Activated T-helper 17 cell treated with anti-CD3 and anti-CD28 coated beads, Interleukin-2, amount 50 U/mL, for 72 hours (primary cell): ENCODE results near the gene AVEN. TPM values are rescaled to one million over a fixed set of nuclear protein-coding genes. Genes with fewer than 3 reads are reported as not detected.
"Not testable (repeated sequence)": the region's sequence is repeated elsewhere in the genome, so short reads cannot be mapped to it uniquely, and the experiment has no call there.

ENCODE experiments used
- ATAC-seq: fragments of 150-1000 bp; cut with Tn5 transposase; replicated peaks from 2 replicates; pipeline ENCODE4 v1.10.0; 2021; ENCODE audit warnings: mild to moderate bottlenecking, moderate library complexity
- H3K27ac Mint-ChIP-seq: one replicate; pipeline ENCODE4 v1.8.0; 2022; ENCODE audit warnings: mixed read lengths
- H3K27me3 Mint-ChIP-seq: one replicate; pipeline ENCODE4 v1.8.0; 2022; ENCODE audit warnings: mixed read lengths
- H3K36me3 Mint-ChIP-seq: one replicate; pipeline ENCODE4 v1.8.0; 2022; ENCODE audit warnings: low read depth, mild to moderate bottlenecking, mixed read lengths
- H3K4me1 Mint-ChIP-seq: one replicate; pipeline ENCODE4 v1.8.0; 2022; ENCODE audit warnings: mixed read lengths
- H3K4me3 Mint-ChIP-seq: one replicate; pipeline ENCODE4 v1.8.0; 2022; ENCODE audit warnings: mild to moderate bottlenecking, mixed read lengths
- H3K9me3 Mint-ChIP-seq: one replicate; pipeline ENCODE4 v1.8.0; 2022; ENCODE audit warnings: mixed read lengths
- total RNA-seq, 2 donors: library from RNA; stranded (reverse); gene quantifications; one replicate each; pipeline ENCODE4 v1.2.3, GENCODE V29; 2022

Gene AVEN
- total RNA-seq, 2 donors from 2014 or later = 10.7 to 17.5 TPM

DNA sequence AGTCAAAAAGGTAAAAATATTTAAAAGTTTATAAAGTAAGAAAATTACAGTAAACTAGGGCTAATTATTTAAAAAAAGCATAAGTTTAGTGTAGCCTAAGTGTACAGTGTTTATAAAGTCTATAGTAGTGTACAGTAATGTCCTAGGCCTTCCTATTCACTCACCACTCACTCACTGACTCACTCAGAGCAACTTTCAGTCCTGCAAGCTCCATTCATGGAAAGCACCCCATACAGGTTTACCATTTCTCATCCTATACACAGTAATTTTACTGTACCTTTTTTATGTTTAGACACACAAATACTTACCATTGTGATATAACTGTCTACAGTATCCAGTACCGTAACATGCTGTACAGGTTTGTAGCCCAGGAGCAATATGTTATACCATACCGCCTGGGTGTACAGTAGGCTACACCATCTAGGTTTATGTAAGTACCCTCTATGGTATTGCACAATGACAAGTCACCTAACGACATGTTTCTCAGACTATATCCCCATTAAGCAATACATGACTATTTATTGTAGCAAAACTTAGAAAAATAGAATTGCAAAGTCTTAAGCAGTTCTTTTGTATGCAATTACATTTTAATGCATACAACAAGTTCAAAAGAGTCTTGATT, 19.5 kb downstream of the AVEN start:
- no peak overlapping the region for H3K4me3 Mint-ChIP-seq
- H3K27me3 Mint-ChIP-seq = no peaks in the 10 kb centered on the region
- peak; percentile 68 for ATAC-seq

DNA sequence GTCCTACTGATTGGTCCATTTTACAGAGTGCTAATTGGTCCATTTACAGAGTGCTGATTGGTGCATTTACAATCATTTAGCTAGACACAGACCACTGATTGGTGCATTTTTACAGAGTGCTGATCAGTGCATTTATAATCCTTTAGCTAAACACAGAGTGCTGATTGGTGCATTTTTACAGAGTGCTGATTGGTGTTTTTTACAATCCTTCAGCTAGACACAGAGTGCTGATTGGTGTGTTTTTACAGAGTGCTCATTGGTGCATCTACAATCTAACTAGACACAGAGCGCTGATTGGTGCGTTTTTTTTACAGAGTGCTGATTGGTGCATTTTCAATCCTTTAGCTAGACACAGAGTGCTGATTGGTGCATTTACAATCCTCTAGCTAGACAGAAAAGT, 20.3 kb downstream of the AVEN start:
- not testable (repeated sequence) for H3K4me1 Mint-ChIP-seq, H3K36me3 Mint-ChIP-seq, H3K27ac Mint-ChIP-seq, ATAC-seq, H3K27me3 Mint-ChIP-seq, H3K9me3 Mint-ChIP-seq
- H3K4me3 Mint-ChIP-seq = peak overlapping the region; percentile 37

More for the DNA sequence above, 19.5 kb downstream of the AVEN start:
- no peaks in the 10 kb centered on the region for H3K9me3 Mint-ChIP-seq
- no peaks in the 10 kb centered on the region for H3K36me3 Mint-ChIP-seq
- no peak overlapping the region for H3K27ac Mint-ChIP-seq
- peaks cover 7% of the 10 kb centered on the region for H3K4me1 Mint-ChIP-seq

DNA sequence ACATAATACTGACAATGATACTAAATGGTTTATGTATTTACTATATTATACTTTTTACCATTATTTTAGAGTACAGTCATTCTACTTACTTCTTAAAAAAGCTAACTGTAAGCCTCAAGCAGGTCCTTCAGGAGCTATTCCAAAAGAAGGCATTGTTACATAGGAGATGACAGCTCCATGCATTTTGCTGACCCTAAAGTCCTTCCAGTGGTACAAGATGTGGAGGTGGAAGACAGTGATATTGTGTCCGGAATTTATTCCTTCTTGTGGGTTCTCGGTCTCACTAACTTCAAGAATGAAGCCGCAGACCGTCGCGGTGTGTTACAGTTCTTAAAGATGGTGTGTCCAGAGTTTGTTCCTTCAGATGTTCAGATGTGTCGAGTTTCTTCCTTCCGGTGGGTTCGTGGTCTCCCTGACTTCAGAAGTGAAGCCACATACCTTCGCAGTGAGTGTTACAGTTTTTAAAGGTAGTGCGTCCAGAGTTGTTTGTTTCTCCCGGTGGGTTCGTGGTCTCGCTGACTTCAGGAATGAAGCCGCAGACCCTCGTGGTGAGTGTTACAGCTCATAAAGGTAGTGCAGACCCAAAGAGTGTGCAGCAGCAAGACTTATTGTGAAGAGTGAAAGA, 20.9 kb downstream of the AVEN start:
- Mint-ChIP-seq H3K36me3 (no peaks in the 10 kb centered on the region), H3K9me3 (no peaks in the 10 kb centered on the region), H3K4me1 (peaks cover 7% of the 10 kb centered on the region), H3K27me3 (no peaks in the 10 kb centered on the region), H3K27ac (peak overlapping the region; percentile 5), H3K4me3 (peak overlapping the region; percentile 37)
- ATAC-seq = peak; percentile 64

DNA sequence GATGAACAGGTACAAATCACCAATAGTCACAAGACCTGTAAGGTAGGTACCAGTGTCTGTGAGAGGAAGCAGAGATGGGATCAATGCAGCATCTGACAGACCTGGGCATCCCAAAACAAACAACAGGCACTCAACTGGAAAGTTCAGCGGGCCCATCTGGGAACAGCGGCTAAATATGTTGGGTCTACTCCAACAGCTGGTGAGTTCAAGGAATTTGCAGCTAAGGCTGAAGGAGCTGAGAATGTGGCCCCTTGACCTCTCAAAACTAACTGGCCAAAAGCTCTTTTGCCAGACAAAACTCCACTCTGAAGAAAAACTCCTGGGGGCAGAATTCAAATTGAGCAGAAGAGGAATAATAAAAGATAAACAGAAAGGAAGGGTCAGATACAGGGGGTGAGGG, 24.4 kb downstream of the AVEN start:
- Mint-ChIP-seq H3K9me3 (no peaks in the 10 kb centered on the region), H3K4me3 (no peak overlapping the region), H3K27me3 (no peaks in the 10 kb centered on the region), H3K27ac (no peak overlapping the region), H3K36me3 (no peaks in the 10 kb centered on the region), H3K4me1 (peaks cover 7% of the 10 kb centered on the region)
- no peak for ATAC-seq

DNA sequence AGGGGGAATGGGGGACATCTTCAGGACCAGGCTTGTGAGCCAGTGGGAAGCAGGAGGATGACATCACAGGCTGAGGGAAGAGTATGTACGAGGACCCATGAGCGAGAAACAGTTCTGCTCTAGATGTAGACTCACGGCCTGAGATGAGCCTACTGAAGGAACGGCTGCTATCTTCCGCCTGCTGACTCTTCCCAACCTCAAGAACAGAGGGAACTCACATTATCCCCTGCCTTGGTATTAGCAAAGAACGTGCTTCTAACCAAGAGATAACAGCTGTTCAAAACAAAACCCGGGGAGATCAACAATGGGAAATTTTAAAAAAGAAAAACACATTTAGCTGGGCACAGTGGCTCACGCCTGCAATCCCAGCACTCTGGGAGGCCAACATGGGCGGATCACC, 25.3 kb downstream of the AVEN start:
- no peak overlapping the region for H3K4me3 Mint-ChIP-seq
- H3K36me3 Mint-ChIP-seq = no peaks in the 10 kb centered on the region
- H3K4me1 Mint-ChIP-seq = peaks cover 7% of the 10 kb centered on the region
- H3K27ac Mint-ChIP-seq = no peak overlapping the region
- H3K27me3 Mint-ChIP-seq = no peaks in the 10 kb centered on the region
- ATAC-seq = no peak
- H3K9me3 Mint-ChIP-seq = no peaks in the 10 kb centered on the region

DNA sequence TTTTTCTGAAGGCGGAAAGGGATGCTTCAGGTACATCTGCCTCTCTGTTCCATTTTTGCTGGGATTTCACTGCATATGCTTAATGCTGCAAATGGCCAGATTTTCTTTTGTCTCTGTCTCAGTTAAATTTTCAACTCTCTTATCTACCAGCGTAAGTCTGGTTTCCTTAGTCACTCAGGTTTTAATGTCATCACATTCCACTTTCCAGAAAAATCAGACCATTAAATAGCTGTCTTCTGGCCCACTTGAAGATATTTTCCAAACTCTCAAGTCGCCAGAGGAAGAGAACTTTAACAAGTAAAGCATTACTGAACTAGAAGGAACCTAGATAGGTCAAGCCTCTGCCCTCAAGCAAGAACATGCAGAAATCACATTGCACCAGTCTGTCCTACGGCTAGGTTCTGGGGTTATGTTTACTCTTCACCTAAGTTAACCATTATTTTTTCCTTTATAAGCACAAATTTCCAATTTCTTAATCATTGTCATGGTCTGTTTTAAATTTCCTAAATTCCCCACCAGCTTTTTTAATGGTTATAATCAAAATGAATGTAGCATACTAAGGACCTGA, 26.5 kb downstream of the AVEN start:
- Mint-ChIP-seq H3K27ac (no peak overlapping the region), H3K36me3 (no peaks in the 10 kb centered on the region), H3K9me3 (no peaks in the 10 kb centered on the region), H3K4me3 (no peak overlapping the region), H3K27me3 (no peaks in the 10 kb centered on the region), H3K4me1 (no peaks in the 10 kb centered on the region)
- ATAC-seq = no peak

DNA sequence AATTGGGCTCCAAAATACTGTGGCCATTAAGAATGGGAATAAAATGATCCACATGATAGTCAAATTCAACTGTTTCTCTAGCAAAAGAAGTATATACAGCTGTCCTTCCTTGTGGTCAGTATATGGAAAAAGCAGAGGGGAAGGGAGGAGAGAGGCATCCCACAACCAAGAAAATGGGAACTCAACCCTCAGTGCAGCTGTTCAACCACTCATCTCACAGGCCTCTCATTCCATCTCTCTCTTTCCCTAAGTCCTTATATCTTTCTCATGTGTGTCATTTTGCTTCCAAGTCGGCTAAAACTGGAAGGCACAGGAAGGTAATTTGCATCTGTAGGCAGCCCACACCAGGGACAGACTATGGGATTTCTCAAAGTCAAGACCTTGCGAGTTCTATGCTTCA, 27.5 kb downstream of the AVEN start:
- Mint-ChIP-seq H3K4me1 (no peaks in the 10 kb centered on the region), H3K27me3 (no peaks in the 10 kb centered on the region), H3K36me3 (no peaks in the 10 kb centered on the region), H3K4me3 (no peak overlapping the region), H3K9me3 (no peaks in the 10 kb centered on the region), H3K27ac (no peak overlapping the region)
- ATAC-seq = no peak

DNA sequence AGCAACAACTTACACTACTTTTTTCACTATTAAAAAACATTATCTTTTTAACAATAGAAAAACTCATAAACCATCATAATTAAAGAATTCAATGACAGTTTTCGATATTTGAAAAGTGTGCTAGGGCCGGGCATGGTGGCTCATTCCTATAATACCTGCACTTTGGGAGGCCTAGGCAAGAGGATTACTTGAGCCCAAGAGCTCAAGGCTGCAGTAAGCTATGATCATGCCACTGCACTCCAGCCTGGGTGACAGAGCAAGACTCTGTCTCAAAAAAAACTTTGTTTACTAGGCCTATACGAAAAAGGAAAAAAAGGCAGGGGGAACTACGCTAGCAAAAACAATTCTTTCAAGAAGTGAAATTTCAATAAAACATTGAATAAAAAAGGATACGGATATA, 28.1 kb downstream of the AVEN start:
- Mint-ChIP-seq H3K4me3 (no peak overlapping the region), H3K9me3 (no peaks in the 10 kb centered on the region), H3K27ac (no peak overlapping the region), H3K27me3 (no peaks in the 10 kb centered on the region), H3K4me1 (no peaks in the 10 kb centered on the region), H3K36me3 (no peaks in the 10 kb centered on the region)
- no peak for ATAC-seq

DNA sequence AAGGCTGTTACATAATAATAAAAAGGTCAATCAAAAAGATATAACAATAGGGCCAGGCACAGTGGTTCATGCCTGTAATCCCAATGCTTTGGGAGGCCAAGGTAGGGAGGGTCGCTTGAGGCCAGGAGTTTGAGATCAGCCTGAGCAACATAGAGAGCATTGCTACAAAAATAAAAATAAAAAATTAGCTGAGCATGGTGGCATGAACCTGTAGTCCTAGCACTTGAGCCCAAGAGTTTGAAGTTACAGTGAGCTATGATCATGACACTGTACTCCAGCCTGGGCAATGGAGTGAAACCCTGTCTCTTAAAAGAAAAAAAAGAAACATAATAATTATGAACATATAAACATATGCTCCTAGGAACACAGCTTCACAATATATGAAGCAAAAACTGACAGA, 29.3 kb downstream of the AVEN start:
- Mint-ChIP-seq H3K4me3 (no peak overlapping the region), H3K27me3 (no peaks in the 10 kb centered on the region), H3K9me3 (no peaks in the 10 kb centered on the region), H3K27ac (no peak overlapping the region), H3K4me1 (no peaks in the 10 kb centered on the region), H3K36me3 (no peaks in the 10 kb centered on the region)
- no peak for ATAC-seq

DNA sequence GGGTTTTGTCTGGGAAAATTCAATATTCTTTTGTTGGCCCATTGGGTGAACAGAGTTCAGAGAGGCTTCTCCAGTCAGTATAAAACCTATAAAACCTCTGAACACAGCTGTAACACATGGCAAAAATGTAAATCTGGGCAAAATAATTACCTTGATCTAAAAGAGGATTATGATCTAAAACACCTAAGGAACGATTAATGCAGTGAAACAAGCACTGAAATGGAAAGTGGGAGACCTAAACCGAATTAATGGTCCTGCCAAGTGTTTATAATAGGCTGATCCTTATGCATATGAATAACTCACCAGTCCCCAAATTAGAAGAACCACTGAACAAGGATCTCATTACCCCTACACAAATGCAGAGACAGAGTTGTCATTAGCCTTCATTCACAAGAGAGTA, 32.6 kb downstream of the AVEN start:
- Mint-ChIP-seq H3K27me3 (no peaks in the 10 kb centered on the region), H3K4me1 (no peaks in the 10 kb centered on the region), H3K4me3 (no peak overlapping the region), H3K36me3 (peaks cover 12% of the 10 kb centered on the region), H3K27ac (no peak overlapping the region), H3K9me3 (no peaks in the 10 kb centered on the region)
- ATAC-seq = no peak

DNA sequence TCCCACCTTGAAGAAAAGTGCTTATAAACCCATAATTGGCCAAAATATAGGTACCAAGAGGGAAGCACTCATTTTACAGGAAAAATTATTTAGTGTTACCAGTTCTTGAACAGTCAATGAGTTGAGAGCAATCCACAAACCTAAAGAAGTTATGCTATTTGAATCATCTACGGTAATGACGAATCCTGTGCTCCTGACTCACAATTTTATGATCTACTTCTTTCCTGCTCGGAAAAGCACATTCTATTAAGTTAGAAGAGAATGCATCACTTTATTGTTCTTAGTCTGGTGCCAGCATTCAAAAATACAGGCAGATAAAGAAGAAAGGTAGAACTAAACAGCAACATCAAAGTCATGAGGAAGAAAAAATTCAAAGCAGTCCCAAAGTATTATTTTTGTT, 37.5 kb downstream of the AVEN start:
- ATAC-seq = no peak
- Mint-ChIP-seq H3K27me3 (no peaks in the 10 kb centered on the region), H3K27ac (no peak overlapping the region), H3K9me3 (no peaks in the 10 kb centered on the region), H3K4me3 (no peak overlapping the region), H3K36me3 (peaks cover 14% of the 10 kb centered on the region), H3K4me1 (no peaks in the 10 kb centered on the region)

DNA sequence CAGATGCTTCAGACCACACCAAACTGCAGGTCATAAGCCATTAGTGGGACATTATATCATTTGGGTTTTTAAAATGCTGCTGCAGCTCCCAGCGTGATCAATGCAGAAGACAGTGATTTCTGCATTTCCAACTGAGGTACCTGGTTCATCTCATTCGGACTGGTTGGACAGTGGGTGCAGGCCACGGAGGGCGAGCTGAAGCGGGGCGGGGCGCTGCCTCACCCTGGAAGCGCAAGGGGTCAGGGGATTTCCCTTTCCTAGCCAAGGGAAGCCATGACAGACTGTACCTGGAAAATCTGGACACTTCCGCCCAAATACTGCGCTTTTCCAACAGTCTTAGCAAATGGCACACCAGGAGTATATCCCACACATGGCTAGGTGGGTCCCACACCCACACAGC, 43.3 kb downstream of the AVEN start:
- not testable (repeated sequence) for H3K4me1 Mint-ChIP-seq, H3K4me3 Mint-ChIP-seq, H3K27me3 Mint-ChIP-seq, H3K36me3 Mint-ChIP-seq, H3K9me3 Mint-ChIP-seq, ATAC-seq, H3K27ac Mint-ChIP-seq

DNA sequence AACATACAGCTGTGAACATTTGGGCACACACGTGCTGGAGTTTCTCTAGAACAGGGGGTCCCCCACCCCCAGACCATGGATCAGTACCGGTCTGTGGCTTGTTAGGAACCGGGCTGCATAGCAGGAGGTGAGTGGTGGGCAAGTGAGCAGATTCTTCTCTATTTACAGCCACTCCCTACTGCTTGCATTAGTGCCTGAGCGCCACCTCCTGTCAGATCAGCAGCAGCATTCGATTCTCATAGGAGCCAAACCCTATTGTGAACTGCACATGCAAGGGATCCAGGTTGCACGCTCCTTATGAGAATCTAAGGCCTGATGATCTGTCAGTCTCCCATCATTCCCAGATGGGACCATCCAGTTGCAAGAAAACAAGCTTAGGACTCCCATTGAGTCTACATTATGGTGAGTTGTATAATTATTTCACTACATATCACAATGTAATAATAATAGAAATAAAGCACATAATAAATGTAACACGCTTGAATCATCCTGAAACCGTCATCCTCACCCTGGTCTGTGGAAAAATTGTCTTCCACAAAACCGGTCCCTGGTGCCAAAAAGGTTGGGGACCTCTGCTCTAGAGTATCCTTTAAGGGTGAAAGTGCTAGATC, 44.9 kb downstream of the AVEN start:
- no peak overlapping the region for H3K4me3 Mint-ChIP-seq
- H3K36me3 Mint-ChIP-seq = no peaks in the 10 kb centered on the region
- no peaks in the 10 kb centered on the region for H3K4me1 Mint-ChIP-seq

DNA sequence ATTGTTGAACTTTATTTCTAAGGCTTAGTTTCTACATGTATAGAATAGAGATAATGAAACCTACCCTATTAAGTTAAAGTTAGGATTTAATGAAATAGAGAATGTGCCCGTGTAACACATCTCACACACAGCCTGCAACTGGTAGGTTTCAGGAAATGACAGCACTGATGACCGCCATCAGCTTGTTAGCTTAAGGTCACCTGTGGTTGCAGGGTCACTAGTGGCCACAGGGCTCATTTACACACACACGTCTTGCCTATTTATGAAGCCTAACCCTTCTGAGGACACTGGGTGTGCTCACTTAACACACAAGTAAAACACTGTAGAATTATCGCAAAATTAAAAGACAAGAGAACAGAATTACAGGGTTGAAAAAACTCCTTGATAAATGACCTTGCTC, 50.6 kb downstream of the AVEN start:
- no peak overlapping the region for H3K4me3 Mint-ChIP-seq
- H3K36me3 Mint-ChIP-seq = no peaks in the 10 kb centered on the region
- ATAC-seq = no peak
- H3K4me1 Mint-ChIP-seq = no peaks in the 10 kb centered on the region
- H3K9me3 Mint-ChIP-seq = no peaks in the 10 kb centered on the region
- H3K27ac Mint-ChIP-seq = no peak overlapping the region
- no peaks in the 10 kb centered on the region for H3K27me3 Mint-ChIP-seq

More for the DNA sequence above, 44.9 kb downstream of the AVEN start:
- no peaks in the 10 kb centered on the region for H3K27me3 Mint-ChIP-seq
- H3K27ac Mint-ChIP-seq = no peak overlapping the region
- no peaks in the 10 kb centered on the region for H3K9me3 Mint-ChIP-seq
- ATAC-seq = no peak

DNA sequence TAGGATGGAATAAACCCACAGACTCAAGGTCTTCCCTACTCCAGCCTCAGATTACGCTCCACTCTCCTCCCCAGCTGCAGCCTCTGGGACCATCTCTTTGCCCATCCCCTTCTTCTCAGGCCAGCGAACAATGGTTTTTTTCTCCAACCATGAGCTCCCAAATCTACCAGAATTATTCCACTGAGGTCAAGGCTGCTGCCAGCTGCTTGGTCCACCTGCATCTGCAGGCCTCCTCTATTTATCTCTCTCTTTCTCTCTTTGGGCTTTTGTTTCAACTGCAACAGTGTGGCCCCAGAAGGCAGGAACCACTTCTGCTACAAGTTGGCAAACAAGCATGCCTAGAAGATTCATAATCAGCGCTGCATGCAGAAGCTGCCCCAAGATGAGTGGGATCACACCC, 51.6 kb downstream of the AVEN start:
- H3K9me3 Mint-ChIP-seq = no peaks in the 10 kb centered on the region
- no peaks in the 10 kb centered on the region for H3K4me1 Mint-ChIP-seq
- no peaks in the 10 kb centered on the region for H3K27me3 Mint-ChIP-seq
- ATAC-seq = no peak
- no peaks in the 10 kb centered on the region for H3K36me3 Mint-ChIP-seq
- H3K4me3 Mint-ChIP-seq = no peak overlapping the region
- no peak overlapping the region for H3K27ac Mint-ChIP-seq
